Thyroid gland (tissue), 4 donors: ENCODE results near the gene PARVB. TPM values are rescaled to one million over a fixed set of nuclear protein-coding genes. Genes with fewer than 3 reads are reported as not detected.

ENCODE experiments used
- DNase-seq, 2 donors: peaks; one replicate each; pipeline ENCODE4 v3.0.0-alpha.2; 2019
- H3K27ac ChIP-seq, 3 donors: fragments of 200-600 bp; sonication (generic); 1 replicate in 2 of 3; 2 replicates in 1 of 3; pipeline ENCODE4 v1.5.1; 2016 to 2019; ENCODE audit warnings: mild to moderate bottlenecking in 1 of 3, moderate library complexity in 1 of 3
- H3K27me3 ChIP-seq: fragments of 200-600 bp; sonication (generic); one replicate; pipeline ENCODE4 v1.5.1; 2019
- H3K36me3 ChIP-seq, 2 donors: fragments of 200-600 bp; sonication (generic); one replicate each; pipeline ENCODE4 v1.5.1; 2016 to 2019
- H3K4me1 ChIP-seq, 2 donors: fragments of 200-600 bp; sonication (generic); one replicate each; pipeline ENCODE4 v1.5.1; 2017 to 2019
- H3K4me3 ChIP-seq, 3 donors: fragments of 200-600 bp; sonication (generic); replicated peaks in 1 of 3; 1 replicate in 2 of 3; 2 replicates in 1 of 3; pipeline ENCODE4 v1.5.1; 2016; ENCODE audit warnings: mild to moderate bottlenecking in 1 of 3
- H3K9me3 ChIP-seq: fragments of 200-600 bp; sonication (generic); one replicate; pipeline ENCODE4 v1.5.1; 2017
- POLR2A ChIP-seq, 2 donors: fragments of 450-650 bp; IDR thresholded peaks; one replicate each; pipeline ENCODE4 v1.6.1; 2017; ENCODE audit warnings: antibody characterized with exemption in 2 of 2, mild to moderate bottlenecking in 2 of 2, moderate library complexity in 1 of 2
- WGBS, 2 donors: methylation state at CpG; one replicate each; pipeline ENCODE4 v1.1.5; 2017; 5-methylcytosine and 5-hydroxymethylcytosine counted together
- intact Hi-C: fragments of 100-400 bp; cut with DNase I; formaldehyde crosslinking; loops from one replicate; pipeline ENCODE4 v1.15.1; 2023
- total RNA-seq, 4 donors: library from RNA; depleted of rRNA; stranded (reverse); fragments of >200 nt; gene quantifications; one replicate each; pipeline ENCODE4 v1.2.3, GENCODE V29; 2016
- TF ChIP-seq, protein P1 (sequence below), 6 experiments: fragments of 200-600 bp in 3 of 6; fragments of 450-650 bp in 3 of 6; sonication (generic) in 3 of 6; IDR thresholded peaks; one replicate each; pipeline ENCODE4 v1.5.1; 2016 to 2019; ENCODE audit warnings: antibody characterized with exemption in 6 of 6, mild to moderate bottlenecking in 2 of 6, inconsistent platforms in 1 of 6, moderate library complexity in 1 of 6

Gene PARVB
- total RNA-seq, 4 donors from 2014 or later = 6.7 to 34.9 (median 11.0) TPM

DNA sequence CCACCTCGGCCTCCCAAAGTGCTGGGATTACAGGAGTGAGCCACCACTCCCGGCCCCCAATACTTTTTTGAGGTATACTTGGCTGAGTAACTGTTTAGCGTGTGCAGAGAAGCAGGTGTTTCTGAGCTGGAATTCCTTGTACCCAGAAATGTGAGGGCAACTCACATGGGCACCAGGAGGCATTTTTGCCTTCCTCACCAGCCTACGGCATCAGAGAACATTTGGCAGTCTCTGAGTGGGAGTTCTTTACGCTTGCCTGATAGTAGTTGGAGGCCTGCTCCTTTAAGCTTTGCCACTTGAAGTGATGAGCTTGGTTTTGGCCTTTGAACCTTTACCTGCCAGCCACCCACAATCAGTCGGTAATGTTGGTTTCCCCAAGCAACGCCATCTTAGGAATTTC lies 9.2 kb downstream of the PARVB start:
- Histone ChIP-seq H3K4me1 (peaks cover 0 to 25% of the 10 kb centered on the region in 2 donors), H3K9me3 (no peaks in the 10 kb centered on the region)

DNA sequence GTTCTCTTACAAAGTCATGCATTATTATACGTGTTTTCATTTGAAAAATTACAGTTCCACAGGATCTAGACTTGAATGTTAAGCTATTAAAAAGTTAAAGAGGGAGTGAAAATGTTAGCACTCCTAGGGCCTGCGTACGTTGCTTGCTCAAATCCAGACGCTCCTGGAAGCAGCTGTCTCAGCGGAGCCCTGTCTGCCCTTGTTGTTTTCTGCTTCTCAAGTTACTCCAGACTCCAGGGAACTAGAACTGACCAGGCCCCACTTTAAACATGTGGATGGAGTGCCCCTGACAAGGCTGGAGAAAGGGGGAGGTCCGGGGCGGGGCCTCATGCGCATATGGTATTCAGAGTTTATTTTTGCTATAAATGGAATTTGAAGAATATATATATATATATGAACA lies 9.6 kb downstream of the PARVB start:
- no peaks in the 10 kb centered on the region for H3K9me3 ChIP-seq
- 56 to 72% methylated on average over 8 of the region's 8 CpGs for WGBS, 2 donors
- H3K27ac ChIP-seq = no peak overlapping the region
- intact Hi-C loops = no loop called here
- TF ChIP-seq, protein P1, sequence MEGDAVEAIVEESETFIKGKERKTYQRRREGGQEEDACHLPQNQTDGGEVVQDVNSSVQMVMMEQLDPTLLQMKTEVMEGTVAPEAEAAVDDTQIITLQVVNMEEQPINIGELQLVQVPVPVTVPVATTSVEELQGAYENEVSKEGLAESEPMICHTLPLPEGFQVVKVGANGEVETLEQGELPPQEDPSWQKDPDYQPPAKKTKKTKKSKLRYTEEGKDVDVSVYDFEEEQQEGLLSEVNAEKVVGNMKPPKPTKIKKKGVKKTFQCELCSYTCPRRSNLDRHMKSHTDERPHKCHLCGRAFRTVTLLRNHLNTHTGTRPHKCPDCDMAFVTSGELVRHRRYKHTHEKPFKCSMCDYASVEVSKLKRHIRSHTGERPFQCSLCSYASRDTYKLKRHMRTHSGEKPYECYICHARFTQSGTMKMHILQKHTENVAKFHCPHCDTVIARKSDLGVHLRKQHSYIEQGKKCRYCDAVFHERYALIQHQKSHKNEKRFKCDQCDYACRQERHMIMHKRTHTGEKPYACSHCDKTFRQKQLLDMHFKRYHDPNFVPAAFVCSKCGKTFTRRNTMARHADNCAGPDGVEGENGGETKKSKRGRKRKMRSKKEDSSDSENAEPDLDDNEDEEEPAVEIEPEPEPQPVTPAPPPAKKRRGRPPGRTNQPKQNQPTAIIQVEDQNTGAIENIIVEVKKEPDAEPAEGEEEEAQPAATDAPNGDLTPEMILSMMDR (IDR thresholded peaks at IDR 0.05) = no peak
- no peak for TF ChIP-seq POLR2A (IDR thresholded peaks at IDR 0.05)
- H3K27me3 ChIP-seq = no peaks in the 10 kb centered on the region
- DNase-seq = no peak
- no peak overlapping the region for H3K4me3 ChIP-seq
- H3K36me3 ChIP-seq = no peaks in the 10 kb centered on the region
- H3K4me1 ChIP-seq = peaks cover 0 to 25% of the 10 kb centered on the region in 2 donors

More for the DNA sequence above, 9.2 kb downstream of the PARVB start:
- Histone ChIP-seq H3K27ac (no peak overlapping the region), H3K4me3 (no peak overlapping the region), H3K27me3 (no peaks in the 10 kb centered on the region), H3K36me3 (no peaks in the 10 kb centered on the region)
- intact Hi-C loops = no loop called here
- DNase-seq = no peak
- TF ChIP-seq, protein P1 (IDR thresholded peaks at IDR 0.05) = no peak
- TF ChIP-seq POLR2A (IDR thresholded peaks at IDR 0.05) = no peak
- 92 to 93% methylated on average over 7 of the region's 7 CpGs for WGBS, 2 donors

DNA sequence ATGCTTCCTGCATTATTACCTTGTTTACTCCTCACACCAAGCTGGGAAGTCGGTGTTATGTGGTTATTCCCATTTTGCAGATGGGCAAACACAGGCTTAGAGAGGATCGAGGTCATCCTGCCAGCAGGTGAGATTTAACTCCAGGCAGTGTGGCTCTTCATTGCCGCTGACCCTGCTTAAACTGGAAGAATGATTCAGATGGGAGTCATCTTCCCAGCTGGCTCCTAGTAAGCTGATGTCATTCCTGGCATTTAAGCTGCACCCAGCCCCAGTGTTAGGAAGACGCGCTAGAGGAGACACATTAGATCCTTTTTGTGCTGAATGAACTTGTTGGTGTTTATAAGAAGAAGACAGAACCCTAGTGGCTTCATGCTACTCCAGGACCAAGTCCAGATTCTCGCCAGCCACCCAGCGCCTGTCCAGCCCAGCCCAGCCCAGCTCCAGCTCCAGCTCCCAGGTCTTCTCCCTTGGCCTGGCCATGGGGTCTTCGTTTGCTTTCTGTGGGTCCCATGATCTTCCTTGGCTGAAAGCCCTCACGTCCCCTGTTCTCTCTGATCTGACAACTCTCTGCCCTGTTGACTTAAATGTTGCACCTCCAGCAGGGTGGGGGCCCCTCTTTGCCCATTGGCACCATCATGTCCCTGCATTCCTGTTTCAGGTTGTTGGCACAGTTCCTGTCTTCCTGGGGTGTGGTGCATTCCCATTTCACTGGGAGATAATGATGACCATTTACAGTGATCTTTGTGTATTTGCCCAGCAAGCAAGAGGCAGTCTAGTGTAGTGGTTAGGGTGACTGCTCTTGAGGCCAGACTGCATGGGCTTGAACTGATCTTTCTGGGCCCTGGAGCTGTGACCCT lies 13.6 kb downstream of the PARVB start:
- no peak overlapping the region for H3K4me3 ChIP-seq
- intact Hi-C loops = no loop called here
- H3K36me3 ChIP-seq = no peaks in the 10 kb centered on the region
- H3K27me3 ChIP-seq = no peaks in the 10 kb centered on the region
- no peaks in the 10 kb centered on the region for H3K9me3 ChIP-seq
- no peak for DNase-seq
- H3K4me1 ChIP-seq = peaks cover 0 to 9% of the 10 kb centered on the region in 2 donors
- TF ChIP-seq, protein P1 (IDR thresholded peaks at IDR 0.05) = no peak
- TF ChIP-seq POLR2A (IDR thresholded peaks at IDR 0.05) = no peak
- H3K27ac ChIP-seq = no peak overlapping the region
- 72 to 74% methylated on average over 9 of the region's 9 CpGs for WGBS, 2 donors

DNA sequence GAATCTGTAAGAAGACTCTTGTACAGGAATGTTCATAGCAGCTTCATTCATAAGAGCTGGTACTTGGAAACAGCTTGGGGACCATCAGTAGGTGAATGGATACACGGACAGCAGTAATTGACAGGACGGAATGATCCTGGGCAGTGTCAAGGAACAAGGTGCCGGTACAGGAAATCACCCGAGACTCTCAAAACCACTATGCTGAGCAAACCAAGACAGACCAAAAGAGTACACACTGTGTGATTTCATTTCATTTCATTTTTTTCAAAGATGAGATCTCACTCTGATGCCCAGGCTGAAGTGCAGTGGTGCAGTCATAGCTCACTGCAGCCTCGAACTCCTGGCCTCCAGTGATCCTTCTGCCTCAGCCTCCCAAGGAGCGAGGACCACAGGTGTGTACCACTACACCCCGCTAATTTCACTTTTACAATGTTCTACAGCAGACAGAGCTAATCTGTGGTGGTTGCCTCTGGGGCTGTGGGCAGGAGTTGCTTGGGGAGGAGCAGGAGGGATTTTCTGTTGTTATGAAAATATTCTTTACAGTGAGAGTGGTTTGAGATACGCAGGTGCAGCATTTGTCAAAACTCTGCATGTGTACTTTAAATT lies 15.6 kb downstream of the PARVB start:
- Histone ChIP-seq H3K36me3 (no peaks in the 10 kb centered on the region), H3K4me1 (peaks cover 0 to 9% of the 10 kb centered on the region in 2 donors), H3K4me3 (no peak overlapping the region), H3K27ac (no peak overlapping the region), H3K9me3 (no peaks in the 10 kb centered on the region), H3K27me3 (no peaks in the 10 kb centered on the region)
- 89 to 94% methylated on average over 8 of the region's 8 CpGs for WGBS, 2 donors
- no peak for DNase-seq
- intact Hi-C loops = no loop called here
- TF ChIP-seq, protein P1 (IDR thresholded peaks at IDR 0.05) = no peak
- TF ChIP-seq POLR2A (IDR thresholded peaks at IDR 0.05) = no peak
